NCI-H146 treated with DMSO at 0.1 percent for 48 hours (cell line): ENCODE data around the gene SLC35G2.
"Not testable (repeated sequence)": the region's sequence is repeated elsewhere in the genome, so short reads cannot be mapped to it uniquely, and the experiment has no call there.

Experiments
- DNase-seq: peaks from one replicate; lab custom pipeline; 2025; ENCODE audit not compliant: unreplicated experiment; lab: John Stamatoyannopoulos, UW

SLC35G2 gene

DNA sequence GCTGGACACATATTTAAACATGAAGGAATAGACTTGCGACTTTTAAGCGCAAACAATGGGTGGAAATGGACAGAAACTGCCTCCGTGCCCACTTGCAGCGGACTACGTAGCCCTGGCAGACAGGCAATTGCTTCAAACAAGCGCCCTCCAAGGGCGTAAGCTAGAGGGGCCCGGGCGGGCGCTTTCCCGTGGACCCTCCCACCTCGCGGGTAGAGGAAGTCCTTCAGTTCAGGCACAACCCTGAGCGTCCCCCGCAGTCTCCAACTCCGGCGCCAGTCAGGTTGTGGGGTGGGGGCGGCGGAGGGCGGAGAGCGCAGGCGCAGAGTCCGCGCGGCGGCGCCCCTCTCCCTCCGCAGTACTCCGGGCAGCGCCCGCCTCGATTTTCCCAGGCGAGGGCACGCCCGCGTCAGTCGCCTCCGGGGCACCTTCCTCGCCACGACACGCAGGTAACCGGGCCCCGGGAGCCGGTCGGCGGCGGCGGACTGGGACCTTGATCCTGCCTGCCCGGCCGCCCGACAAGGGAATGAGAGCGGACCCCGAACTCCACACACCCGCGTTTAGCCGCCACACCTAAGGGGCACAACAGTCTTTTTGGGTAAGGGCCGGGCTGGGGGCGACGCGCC is at the start of gene SLC35G2:
SLC35G2 (plus strand) TSS at position 358 of the 623 bp plus-strand sequence. CDS start 35,335 bp downstream, outside the sequence.
- DNase-seq: peak; percentile 90

DNA sequence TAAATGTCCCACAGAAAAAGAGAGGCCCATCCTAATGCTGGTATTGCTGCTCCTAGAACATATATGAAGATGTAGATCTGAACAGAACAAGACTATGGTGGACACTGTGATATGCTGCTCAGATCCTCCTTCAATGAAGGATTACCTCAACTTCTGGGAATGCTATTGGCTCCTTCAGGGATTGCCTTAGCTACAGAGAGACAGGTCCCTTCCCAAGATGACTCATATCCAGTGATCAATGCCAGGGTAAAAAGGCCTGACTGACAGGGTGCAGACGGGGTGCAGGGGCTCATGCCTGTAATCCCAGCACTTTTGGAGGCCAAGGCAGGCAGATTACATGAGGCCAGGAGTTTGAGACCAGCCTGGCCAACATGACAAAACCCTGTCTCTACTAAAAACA is 46.2 kb upstream of the SLC35G2 start:
- no peak for DNase-seq

- no peak for DNase-seq
Measured at GRCh38 chr3:136778865-136779264, 40.1 kb upstream of the SLC35G2 start.

DNA sequence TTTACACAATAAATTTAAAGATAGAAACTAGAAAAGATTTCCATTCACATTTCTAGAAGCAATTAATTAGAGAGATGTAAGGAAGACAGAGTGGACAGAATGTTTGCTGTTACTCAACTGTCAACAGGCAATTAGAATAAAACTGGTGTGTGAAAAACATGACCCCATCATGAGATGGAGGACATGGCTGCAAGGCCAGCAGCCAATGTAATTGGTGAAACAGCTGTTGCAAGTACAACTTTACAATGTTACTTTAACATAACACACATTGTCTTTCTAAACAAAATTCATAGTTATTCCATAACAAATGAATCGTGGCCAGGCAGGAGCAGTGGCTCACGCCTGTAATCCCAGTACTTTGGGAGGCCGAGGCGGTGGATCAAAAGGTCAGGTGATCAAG is 38.2 kb upstream of the SLC35G2 start:
- DNase-seq: no peak

GRCh38 chr3:136783708-136784191 is 35.2 kb upstream of the SLC35G2 start:
- DNase-seq: no peak

GRCh38 chr3:136787349-136787748 is 31.6 kb upstream of the SLC35G2 start:
- no peak for DNase-seq

DNA sequence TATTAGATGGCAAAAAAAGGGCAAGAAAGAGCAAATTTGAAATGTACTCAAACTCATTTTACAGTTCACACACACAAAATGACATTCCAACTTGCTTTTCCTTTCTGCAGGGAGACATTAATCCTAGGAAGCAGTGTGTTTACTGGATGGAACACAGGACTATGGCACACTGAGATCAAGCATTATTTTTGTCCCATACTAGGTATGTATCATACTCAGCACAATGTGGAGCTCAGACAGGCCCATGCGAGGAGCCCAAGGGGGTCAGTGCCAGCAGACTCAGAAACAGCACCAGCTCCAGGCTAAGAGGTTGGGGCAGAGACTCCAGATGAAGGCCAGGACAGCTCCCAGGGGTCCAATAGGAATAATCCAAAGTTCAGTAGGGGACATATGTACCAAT is 30.8 kb upstream of the SLC35G2 start:
- no peak for DNase-seq

GRCh38 chr3:136789976-136790375 is 28.9 kb upstream of the SLC35G2 start:
- DNase-seq: no peak

- no peak for DNase-seq
Measured at GRCh38 chr3:136790786-136791185, 28.1 kb upstream of the SLC35G2 start.

DNA sequence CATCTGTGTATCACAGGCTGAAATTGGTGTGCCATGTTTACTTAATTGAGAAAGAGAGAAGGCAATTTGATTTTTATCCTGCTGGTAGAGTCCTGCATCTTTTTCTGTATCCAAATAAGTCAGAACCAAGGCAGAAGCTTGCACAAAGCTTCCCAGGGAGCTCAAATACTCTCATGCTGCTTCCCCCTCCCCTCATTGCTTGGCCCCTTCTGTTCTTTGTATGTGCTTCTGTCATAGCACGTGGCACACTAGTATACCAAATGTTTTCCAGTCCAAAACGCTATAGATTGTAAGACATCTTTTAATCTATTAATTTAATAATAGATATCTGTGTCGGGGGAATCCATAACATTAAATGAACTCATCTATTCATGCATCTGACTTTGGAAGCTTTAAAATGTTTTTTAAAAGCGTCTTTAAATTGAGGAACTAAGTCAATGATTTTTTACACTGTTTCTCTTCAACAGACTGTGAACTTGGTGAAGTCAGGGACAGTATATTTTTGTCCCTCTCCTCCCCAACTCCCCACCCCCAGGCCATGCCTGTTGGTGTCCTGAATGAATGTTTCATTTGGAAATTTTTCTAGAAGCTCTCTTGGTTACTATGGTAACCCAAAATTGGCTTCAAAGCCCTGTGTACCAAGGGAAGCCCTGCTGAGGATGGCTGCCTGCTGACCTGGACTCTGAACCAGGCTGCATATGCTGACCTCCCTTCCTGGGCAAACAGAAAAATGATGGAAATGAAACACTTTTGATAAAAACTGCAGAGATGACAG is 26.2 kb upstream of the SLC35G2 start:
- no peak for DNase-seq

GRCh38 chr3:136801146-136801545 is 17.8 kb upstream of the SLC35G2 start:
- DNase-seq: not testable (repeated sequence)

- DNase-seq: peak; percentile 94
Measured at GRCh38 chr3:136802481-136802996, 16.4 kb upstream of the SLC35G2 start.

DNA sequence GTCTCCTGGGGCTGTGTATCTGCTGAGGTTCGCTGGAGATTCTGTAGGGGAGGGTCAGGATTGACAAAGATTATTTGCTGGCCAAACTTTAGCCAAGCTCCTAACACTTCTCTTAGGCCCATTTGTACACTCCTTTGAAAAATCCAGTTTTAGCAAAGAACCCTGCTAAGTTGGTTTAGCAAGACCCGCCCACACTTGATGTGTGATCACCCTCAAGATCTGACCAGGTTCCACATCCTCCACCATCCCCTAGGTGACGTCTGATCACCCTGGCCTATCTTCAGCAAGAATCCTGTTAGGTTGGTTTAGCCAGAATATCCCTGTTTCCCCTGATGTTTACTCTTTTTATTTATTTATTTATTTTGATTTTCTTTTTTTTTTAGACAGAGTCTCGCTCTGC is 14.8 kb upstream of the SLC35G2 start:
- no peak for DNase-seq

DNA sequence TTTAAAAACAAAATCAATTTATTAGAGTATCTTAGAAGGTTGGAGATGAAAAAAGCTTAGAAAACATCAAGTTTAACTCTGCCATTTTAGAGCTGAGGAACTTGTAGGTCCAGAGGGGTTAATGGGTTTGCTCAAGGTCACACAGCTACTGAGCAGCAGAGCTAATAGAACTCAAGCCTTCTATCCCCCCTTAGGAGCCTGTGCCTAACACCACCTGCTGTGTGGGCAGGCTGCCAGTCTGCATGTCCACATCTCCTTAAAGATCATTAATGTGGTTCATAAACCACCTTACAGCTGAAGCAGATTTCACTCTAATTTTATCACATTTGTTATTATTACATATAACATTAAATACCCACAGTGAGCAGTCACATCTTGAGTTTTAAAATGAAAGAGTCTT is 14.1 kb upstream of the SLC35G2 start:
- DNase-seq: no peak

DNA sequence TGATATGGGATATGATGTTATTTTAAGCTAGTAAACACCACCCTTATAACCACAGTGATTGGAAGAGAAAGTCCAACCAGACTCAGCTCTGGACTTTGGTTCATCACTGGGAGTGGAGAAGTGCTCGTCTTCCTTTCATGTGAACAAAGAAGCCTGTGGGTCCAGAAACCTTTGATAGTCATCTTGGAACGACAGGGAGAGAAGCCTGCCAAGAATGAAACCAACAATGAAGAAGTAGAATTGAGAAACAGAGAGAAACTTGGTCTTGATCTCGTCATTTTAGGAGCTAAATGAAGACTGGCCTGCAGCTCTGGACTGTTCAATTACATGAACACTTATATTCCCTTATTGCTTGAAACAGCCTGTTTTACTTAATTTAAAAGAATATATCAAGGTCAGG is 13.1 kb upstream of the SLC35G2 start:
- no peak for DNase-seq

- no peak for DNase-seq
Measured at GRCh38 chr3:136811701-136812100, 7.2 kb upstream of the SLC35G2 start.

GRCh38 chr3:136817448-136817847 is 1.5 kb upstream of the SLC35G2 start:
- no peak for DNase-seq

- DNase-seq: peak; percentile 96
Measured at GRCh38 chr3:136818191-136818768, 646 bp upstream of the SLC35G2 start.

- DNase-seq: no peak
Measured at GRCh38 chr3:136819392-136819730, 435 bp downstream of the SLC35G2 start.

GRCh38 chr3:136819731-136820679 is 1.1 kb downstream of the SLC35G2 start:
- peak; percentile 72 for DNase-seq

- DNase-seq: no peak
Measured at GRCh38 chr3:136831461-136831860, 12.5 kb downstream of the SLC35G2 start.
